ENCODE measurements around the gene PUSL1.
A peak's percentile ranks its signal among the peaks of the same experiment; 100 is the strongest.

The PUSL1 gene

GRCh38 chr1:1340791-1341548 lies 32.6 kb downstream of the PUSL1 start:
- no peak for DNase-seq

DNA sequence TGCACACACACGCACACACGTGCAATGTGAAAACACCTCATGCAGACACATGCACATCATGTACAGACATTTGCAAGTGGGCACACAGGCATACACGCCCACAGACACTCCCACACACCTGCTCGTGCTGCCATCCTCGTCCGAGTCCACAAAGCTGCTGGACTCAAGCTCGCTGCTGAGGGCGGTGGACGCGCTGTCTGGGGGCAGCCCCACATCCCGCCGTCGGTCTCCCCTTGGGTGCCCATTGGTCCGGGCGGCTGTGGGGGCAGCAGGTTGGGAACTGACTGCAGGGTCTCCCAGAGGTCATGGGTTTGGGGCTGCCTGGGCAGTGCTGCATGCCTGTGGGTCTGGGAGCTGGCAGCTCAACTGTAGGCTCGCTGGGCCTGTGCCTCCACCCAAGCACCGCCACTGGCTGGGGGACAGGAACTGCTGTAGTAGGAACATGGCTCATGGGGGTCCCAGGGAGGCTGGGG lies 33.2 kb downstream of the PUSL1 start:
- no peak for DNase-seq

- no peak for DNase-seq
Observed at GRCh38 chr1:1342061-1342562, 33.7 kb downstream of the PUSL1 start.

- no peak for DNase-seq
Observed at GRCh38 chr1:1342584-1343115, 34.3 kb downstream of the PUSL1 start.

GRCh38 chr1:1343811-1344421 lies 35.5 kb downstream of the PUSL1 start:
- DNase-seq: no peak

GRCh38 chr1:1344655-1345361 lies 36.4 kb downstream of the PUSL1 start:
- DNase-seq: peak in 3 of 4 experiments; percentile 36 to 46 (median 40)

DNA sequence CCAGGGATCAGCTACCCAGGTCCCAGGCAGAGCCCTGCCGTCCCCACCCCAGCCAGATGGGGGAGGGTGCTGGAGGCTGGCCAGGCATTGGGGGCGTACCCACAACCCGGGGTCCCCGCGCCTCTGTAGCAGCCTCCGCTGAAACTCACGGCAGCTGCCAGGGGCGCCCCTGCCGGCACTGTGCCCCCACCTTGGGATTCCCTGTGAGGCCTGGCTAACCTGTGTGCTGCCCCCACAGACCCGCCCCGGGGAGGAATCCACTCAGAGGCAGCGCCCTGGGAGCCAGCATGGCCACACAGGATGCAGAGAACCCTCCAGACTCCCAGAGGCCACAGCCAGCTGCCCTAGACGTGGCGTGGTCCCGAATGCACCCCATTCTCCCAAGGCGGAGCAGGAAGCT lies 37.0 kb downstream of the PUSL1 start:
- no peak for DNase-seq

- no peak for DNase-seq
Observed at GRCh38 chr1:1345860-1346500, 37.6 kb downstream of the PUSL1 start.

- no peak for DNase-seq
Observed at GRCh38 chr1:1346501-1346890, 38.1 kb downstream of the PUSL1 start.

DNA sequence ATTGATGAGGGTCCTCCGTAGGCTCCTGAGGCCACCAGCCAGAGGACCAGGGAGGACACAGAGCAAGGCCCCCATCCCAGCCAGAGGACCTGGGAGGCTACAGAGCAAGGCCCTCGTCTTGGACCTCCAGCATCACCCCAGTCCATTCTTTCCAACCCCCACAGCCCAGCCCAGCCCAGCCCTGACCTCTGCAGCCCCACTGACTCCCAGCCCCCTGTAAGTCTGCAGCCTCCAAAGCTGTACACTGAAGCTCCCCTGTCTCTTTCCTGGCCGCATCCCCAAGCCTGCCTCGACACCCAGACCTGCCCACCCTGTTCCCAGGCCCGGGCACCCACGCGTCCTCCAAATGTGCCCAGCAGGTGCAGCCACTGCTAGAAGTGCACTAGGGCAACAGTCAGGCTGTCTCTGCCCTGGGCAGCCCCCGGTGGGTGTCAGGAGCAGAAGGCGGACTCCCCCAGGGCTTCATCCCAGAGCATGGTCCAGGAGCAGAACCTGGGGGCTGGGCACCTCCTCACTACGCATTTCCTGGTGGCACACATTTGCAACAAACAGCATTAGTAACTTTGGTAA lies 38.7 kb downstream of the PUSL1 start:
- no peak for DNase-seq

GRCh38 chr1:1347663-1348419 lies 39.4 kb downstream of the PUSL1 start:
- DNase-seq: no peak

GRCh38 chr1:1348420-1349255 lies 40.2 kb downstream of the PUSL1 start:
- peak in 2 of 4 experiments; percentile 7 to 30 for DNase-seq

- DNase-seq: peak; percentile 69 to 93 (median 88)
Observed at GRCh38 chr1:1349256-1350012, 41.0 kb downstream of the PUSL1 start, which contains the start of gene DVL1. DVL1 (minus strand) TSS chr1:1349418; CDS start chr1:1349065, 353 bp downstream.

DNA sequence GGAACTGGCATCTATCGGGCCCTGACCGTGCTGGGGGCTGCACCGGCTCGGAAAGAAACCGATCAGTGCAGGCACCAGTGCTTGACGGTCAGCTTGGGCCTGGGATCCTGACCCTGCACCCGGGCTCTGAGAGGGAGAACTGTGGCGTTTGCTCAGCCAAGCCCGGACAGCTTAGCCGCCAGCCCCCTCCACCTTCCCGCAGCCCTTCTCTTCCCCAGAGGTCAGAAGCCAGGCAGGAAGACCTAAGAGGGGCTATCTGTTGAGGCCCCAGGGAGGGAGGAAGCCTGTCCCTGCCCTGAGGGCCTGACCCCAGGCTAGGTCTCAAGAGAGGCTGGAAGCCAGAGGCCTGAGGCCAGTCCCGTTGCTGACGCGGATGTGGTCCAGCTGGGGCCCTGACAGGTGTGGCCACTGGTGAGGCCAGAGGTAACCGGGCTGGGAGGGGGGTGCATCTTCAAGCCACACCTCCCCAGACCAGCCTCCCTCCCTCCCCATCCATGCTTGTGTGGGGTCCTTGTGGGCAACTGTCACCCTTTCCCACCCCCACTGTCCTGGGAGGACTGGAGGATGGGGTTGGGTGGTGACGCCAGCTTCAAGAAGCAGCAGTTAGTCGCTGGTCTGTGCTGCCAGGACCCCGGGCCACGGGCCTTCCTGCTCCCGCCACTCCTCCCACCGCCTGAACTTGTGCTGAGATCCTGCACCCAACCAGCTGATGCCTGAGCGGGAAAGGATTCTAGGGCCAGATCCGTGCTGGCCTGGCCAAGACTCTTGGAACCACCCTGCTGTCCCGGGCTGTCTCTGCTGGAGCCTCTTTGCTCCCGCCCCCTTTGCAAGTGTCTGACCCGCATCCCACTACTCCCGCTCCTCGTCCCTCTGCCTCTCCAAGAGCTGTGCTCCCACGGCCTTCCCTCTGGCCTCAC lies 43.4 kb downstream of the PUSL1 start:
- DNase-seq: no peak

GRCh38 chr1:1352786-1353388 lies 44.5 kb downstream of the PUSL1 start:
- no peak for DNase-seq

DNA sequence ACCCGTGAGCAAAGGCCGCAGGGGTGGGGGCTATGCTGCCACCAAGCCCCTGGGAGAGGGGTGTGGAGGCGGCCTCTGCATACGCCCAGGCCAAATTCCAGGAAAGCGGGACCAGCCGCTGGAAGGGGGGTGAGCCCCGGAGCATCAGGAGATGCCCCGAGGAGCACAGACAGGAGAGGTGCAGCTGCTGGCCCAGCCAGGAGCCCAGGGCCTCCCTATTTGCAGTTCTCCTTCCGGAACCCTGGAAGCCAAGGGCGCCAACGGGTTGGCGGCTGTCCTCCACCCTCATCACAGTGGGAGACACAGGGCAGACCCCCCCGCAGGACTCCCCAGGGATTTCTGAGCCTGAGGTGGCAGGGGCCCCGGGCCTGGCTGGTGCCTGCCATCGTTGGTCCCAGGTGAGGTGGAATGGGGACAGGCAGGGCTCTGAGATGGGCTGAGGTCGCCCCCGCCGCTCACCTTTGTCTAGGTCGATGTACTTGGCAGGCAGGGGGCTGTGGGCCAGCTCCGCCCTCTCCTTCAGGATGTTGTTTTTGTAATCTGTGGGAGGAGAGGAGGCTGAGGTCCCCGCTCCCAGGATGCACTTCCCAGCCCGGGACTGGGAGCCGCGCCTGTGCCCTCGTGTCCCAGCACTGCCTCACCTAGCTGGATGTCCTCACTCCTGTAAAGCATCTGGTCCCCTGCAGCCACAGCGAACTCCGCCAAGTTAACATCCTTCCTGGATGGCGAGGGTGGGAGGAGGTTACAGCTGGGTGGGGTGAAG lies 45.2 kb downstream of the PUSL1 start:
- DNase-seq: no peak

All from suppressor macrophage (primary cell).